ENCODE results near the gene KCNQ1. TPM values are rescaled to one million over a fixed set of nuclear protein-coding genes. Genes with fewer than 3 reads are reported as not detected.

Gene KCNQ1
- total RNA-seq, 4 donors from 2014 or later, result 0.89 to 2.2 (median 1.3) TPM

GRCh38 chr11:2465202-2466068 is 20.6 kb downstream of the KCNQ1 start:
- WGBS, result 95% methylated on average over 8 of the region's 20 CpGs
- no peak for TF ChIP-seq POLR2A (IDR thresholded peaks at IDR 0.05)
- no peak for TF ChIP-seq POLR2AphosphoS5 (IDR thresholded peaks at IDR 0.05)
- no peak for TF ChIP-seq CTCF (IDR thresholded peaks at IDR 0.05)
- no peak for TF ChIP-seq EP300 (IDR thresholded peaks at IDR 0.05)
- DNase-seq (ENCODE audit: low spot score in 2 of 2), result no peak
- Histone ChIP-seq H3K4me3 (no peak overlapping the region), H3K9me3 (no peaks in the 10 kb centered on the region), H3K36me3 (no peaks in the 10 kb centered on the region), H3K27ac (no peak overlapping the region), H3K27me3 (no peaks in the 10 kb centered on the region), H3K4me1 (no peaks in the 10 kb centered on the region)

- no peak for DNase-seq (ENCODE audit: low spot score in 2 of 2)
- H3K4me1 ChIP-seq, result no peaks in the 10 kb centered on the region
- H3K27ac ChIP-seq, result no peak overlapping the region
- TF ChIP-seq CTCF (IDR thresholded peaks at IDR 0.05) (no peak), POLR2AphosphoS5 (IDR thresholded peaks at IDR 0.05) (no peak), EP300 (IDR thresholded peaks at IDR 0.05) (no peak), POLR2A (IDR thresholded peaks at IDR 0.05) (no peak)
- H3K9me3 ChIP-seq, result no peaks in the 10 kb centered on the region
- H3K4me3 ChIP-seq, result no peak overlapping the region
- WGBS, result 90% methylated on average over 6 of the region's 9 CpGs
- H3K36me3 ChIP-seq, result no peaks in the 10 kb centered on the region
- peaks cover 5% of the 10 kb centered on the region for H3K27me3 ChIP-seq
These were observed 21.4 kb downstream of the KCNQ1 start for GRCh38 chr11:2466069-2466801.

DNA sequence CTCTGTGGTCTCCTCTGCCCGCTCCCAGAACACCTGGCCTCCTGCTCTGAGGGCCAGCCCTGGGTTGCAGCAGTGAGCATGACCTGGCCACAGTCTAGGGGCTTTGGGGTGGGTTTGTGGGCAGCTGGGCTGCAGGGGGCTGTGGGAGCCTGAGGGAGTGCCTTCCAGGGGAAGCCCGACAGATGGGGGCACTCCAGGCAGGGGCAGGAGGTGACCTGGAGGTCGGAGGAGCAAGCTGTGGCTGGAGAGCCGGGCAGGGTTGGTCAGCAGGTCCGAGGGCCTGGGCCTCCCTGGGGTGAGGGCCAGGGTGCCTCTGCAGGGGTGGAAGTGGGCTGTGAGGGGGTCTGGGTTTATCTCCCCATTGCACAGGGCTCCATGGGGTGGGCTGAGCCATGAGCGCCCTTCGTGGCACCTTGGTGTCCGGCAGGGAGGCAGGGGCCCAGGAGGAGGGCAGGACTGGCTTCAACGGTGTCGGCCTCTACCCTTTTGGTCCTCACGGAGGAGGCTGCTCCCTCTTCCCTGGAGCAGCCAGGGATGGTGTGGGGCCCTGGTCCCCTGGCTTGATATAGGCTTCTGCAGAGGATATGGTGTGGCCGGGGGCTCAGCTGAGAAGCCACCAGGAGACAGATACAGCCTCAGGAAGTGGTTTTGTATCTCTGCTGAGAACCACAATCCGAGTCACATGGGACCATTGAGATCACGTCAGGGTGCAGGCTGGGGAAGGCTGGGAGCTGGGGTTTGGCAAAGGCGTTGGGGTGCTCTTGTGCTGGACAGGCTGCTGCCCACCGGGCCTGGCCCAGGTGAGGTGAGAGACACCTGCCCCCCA is 22.3 kb downstream of the KCNQ1 start:
- Histone ChIP-seq H3K36me3 (no peaks in the 10 kb centered on the region), H3K4me3 (no peak overlapping the region), H3K27me3 (peaks cover 5% of the 10 kb centered on the region), H3K9me3 (no peaks in the 10 kb centered on the region), H3K4me1 (no peaks in the 10 kb centered on the region), H3K27ac (no peak overlapping the region)
- no peak for TF ChIP-seq EP300 (IDR thresholded peaks at IDR 0.05)
- TF ChIP-seq POLR2AphosphoS5 (IDR thresholded peaks at IDR 0.05), result no peak
- no peak for TF ChIP-seq CTCF (IDR thresholded peaks at IDR 0.05)
- no peak for TF ChIP-seq POLR2A (IDR thresholded peaks at IDR 0.05)
- WGBS, result 76% methylated on average over 11 of the region's 16 CpGs
- DNase-seq (ENCODE audit: low spot score in 2 of 2), result no peak

GRCh38 chr11:2467695-2468055 is 22.9 kb downstream of the KCNQ1 start:
- H3K4me3 ChIP-seq, result no peak overlapping the region
- WGBS, result no CpG with 5 or more reads among the region's 7 CpGs
- TF ChIP-seq CTCF (IDR thresholded peaks at IDR 0.05) (no peak), POLR2A (IDR thresholded peaks at IDR 0.05) (no peak), EP300 (IDR thresholded peaks at IDR 0.05) (no peak), POLR2AphosphoS5 (IDR thresholded peaks at IDR 0.05) (no peak)
- no peaks in the 10 kb centered on the region for H3K36me3 ChIP-seq
- H3K9me3 ChIP-seq, result no peaks in the 10 kb centered on the region
- H3K27ac ChIP-seq, result no peak overlapping the region
- H3K27me3 ChIP-seq, result peaks cover 5% of the 10 kb centered on the region
- H3K4me1 ChIP-seq, result no peaks in the 10 kb centered on the region
- no peak for DNase-seq (ENCODE audit: low spot score in 2 of 2)
